HCT116 (cell line): ENCODE measurements around the gene NRXN2. TPM values are rescaled to one million over a fixed set of nuclear protein-coding genes. Genes with fewer than 3 reads are reported as not detected.
A peak's percentile ranks its signal among the peaks of the same experiment; 100 is the strongest.

Source experiments
- ATAC-seq: fragments of 200-7000 bp; cut with Tn5 transposase; 2 replicates; pipeline ENCODE4 v1.9.1; 2020; ENCODE audit warnings: mild to moderate bottlenecking, moderate library complexity
- BruUV-seq: library from RNA; stranded (reverse); fragments of 400-500 nt; replicated peaks from 2 replicates; lab custom pipeline; 2021; lab: Mats Ljungman, UMichigan
- CTCF ChIA-PET: fragments of 300-600 bp; sonication (Branson Sonifier 250); formaldehyde crosslinking; loops from one replicate; lab custom pipeline; 2021; ENCODE audit warnings: antibody characterized with exemption; lab: Charles Lee
- POLR2A ChIA-PET: fragments of 300-600, 350-600 bp; sonication (Branson Sonifier 250); formaldehyde crosslinking; loops from one replicate; lab custom pipeline; 2021; ENCODE audit warnings: antibody characterized with exemption; lab: Charles Lee
- RAD21 ChIA-PET, 2 experiments: fragments of 300-600 bp; sonication (Branson Sonifier 250); formaldehyde crosslinking; loops; one replicate each; lab custom pipeline; 2023; ENCODE audit warnings: low total read pairs in 2 of 2; ENCODE audit not compliant: uncharacterized antibody in 2 of 2, unreplicated experiment in 2 of 2, low non-redundant PET in 1 of 2; lab: Charles Lee
- DNase-seq: peaks from one replicate; pipeline ENCODE4 v3.0.0-alpha.2; 2010; ENCODE audit warnings: low read depth, low spot score
- H2AFZ ChIP-seq: fragments of 200-600 bp; shearing (Covaris generic), sonication (generic); 2 replicates; pipeline ENCODE4 v1.6.1; 2017; ENCODE audit warnings: low read depth, mixed run types, mixed read lengths, antibody characterized with exemption, low read length; ENCODE audit not compliant: poor library complexity, severe bottlenecking
- H3K27ac ChIP-seq: 2 replicates; pipeline ENCODE4 v1.5.1; 2012; ENCODE audit warnings: low read depth, low read length
- H3K27me3 ChIP-seq: fragments of 200-600 bp; sonication (generic); 2 replicates; pipeline ENCODE4 v1.6.1; 2016; ENCODE audit warnings: mixed run types, low read length, mixed read lengths; ENCODE audit not compliant: insufficient read depth
- H3K36me3 ChIP-seq, 2 experiments: fragments of 200-500 bp in 1 of 2; fragments of 200-600 bp in 1 of 2; sonication (Bioruptor generic) in 1 of 2; sonication (generic) in 1 of 2; 2 replicates each; pipeline versions ENCODE4 v1.5.1 to v1.6.1; 2014 to 2016; ENCODE audit warnings: low read length in 2 of 2, inconsistent platforms in 1 of 2, mixed read lengths in 1 of 2, mixed run types in 1 of 2; ENCODE audit not compliant: insufficient read depth in 2 of 2, control insufficient read depth in 1 of 2
- H3K4me1 ChIP-seq, 2 experiments: fragments of 200-600 bp in 1 of 2; sonication (generic) in 1 of 2; 2 replicates each; pipeline versions ENCODE4 v1.5.1 to v1.6.1; 2012 to 2017; ENCODE audit warnings: low read length in 2 of 2, inconsistent platforms in 1 of 2, mild to moderate bottlenecking in 1 of 2, mixed read lengths in 1 of 2, mixed run types in 1 of 2, moderate library complexity in 1 of 2; ENCODE audit not compliant: insufficient read depth in 2 of 2, control insufficient read depth in 1 of 2
- H3K4me2 ChIP-seq: fragments of 200-600 bp; sonication (generic); 2 replicates; pipeline ENCODE4 v1.6.1; 2017; ENCODE audit warnings: mixed run types, low read length, mixed read lengths
- H3K4me3 ChIP-seq, 2 experiments: fragments of 200-600 bp in 1 of 2; sonication (generic) in 1 of 2; replicated peaks in 1 of 2; 2 replicates each; pipeline ENCODE4 v1.5.1; 2011 to 2016; ENCODE audit warnings: low read length in 2 of 2, control low read depth in 1 of 2, low read depth in 1 of 2, mild to moderate bottlenecking in 1 of 2, mixed read lengths in 1 of 2, mixed run types in 1 of 2
- H3K79me2 ChIP-seq: fragments of 200-600 bp; sonication (generic); 2 replicates; pipeline ENCODE4 v1.6.1; 2017; ENCODE audit warnings: mild to moderate bottlenecking, mixed run types, low read length, moderate library complexity, mixed read lengths; ENCODE audit not compliant: insufficient read depth
- H3K9ac ChIP-seq: fragments of 200-600 bp; sonication (generic); 2 replicates; pipeline ENCODE4 v1.6.1; 2016; ENCODE audit warnings: low read length, mixed read lengths
- H3K9me2 ChIP-seq: fragments of 200-600 bp; sonication (generic), shearing (Covaris generic); 2 replicates; pipeline ENCODE4 v1.6.1; 2017; ENCODE audit warnings: mixed run types, mild to moderate bottlenecking, moderate library complexity; ENCODE audit not compliant: insufficient read depth
- H3K9me3 ChIP-seq, 2 experiments: fragments of 200-500 bp in 1 of 2; fragments of 200-600 bp in 1 of 2; sonication (Bioruptor generic) in 1 of 2; sonication (generic) in 1 of 2; 2 replicates each; pipeline ENCODE4 v1.6.1; 2014 to 2017; ENCODE audit warnings: low read length in 2 of 2, mixed read lengths in 2 of 2, inconsistent platforms in 1 of 2, low read depth in 1 of 2, mild to moderate bottlenecking in 1 of 2, mixed run types in 1 of 2, moderate library complexity in 1 of 2; ENCODE audit not compliant: control insufficient read depth in 1 of 2, insufficient read depth in 1 of 2
- H4K20me1 ChIP-seq: fragments of 200-600 bp; sonication (generic), shearing (Covaris generic); 2 replicates; pipeline ENCODE4 v1.6.1; 2017; ENCODE audit warnings: mixed run types, mild to moderate bottlenecking, moderate library complexity; ENCODE audit not compliant: insufficient read depth
- CBX3 ChIP-seq: IDR thresholded peaks from 2 replicates; pipeline ENCODE4 v1.6.1; 2012; ENCODE audit warnings: low read depth
- CEBPB ChIP-seq: IDR thresholded peaks from 2 replicates; pipeline ENCODE4 v1.6.1; 2012; ENCODE audit warnings: low read depth
- EGR1 ChIP-seq: IDR thresholded peaks from 2 replicates; pipeline ENCODE4 v1.6.1; 2012; ENCODE audit warnings: low read depth
- EZH2phosphoT487 ChIP-seq: fragments of 200-600 bp; IDR thresholded peaks from 2 replicates; pipeline ENCODE4 v1.6.1; 2018; ENCODE audit warnings: antibody characterized with exemption, borderline replicate concordance
- FOSL1 ChIP-seq: IDR thresholded peaks from 2 replicates; pipeline ENCODE4 v1.6.1; 2012; ENCODE audit warnings: low read depth
- POLR2AphosphoS5 ChIP-seq: IDR thresholded peaks from 2 replicates; pipeline ENCODE4 v1.6.1; 2011; ENCODE audit warnings: mild to moderate bottlenecking, low read depth, low read length, moderate library complexity
- RAD21 ChIP-seq: IDR thresholded peaks from 2 replicates; pipeline ENCODE4 v1.6.1; 2012; ENCODE audit warnings: low read depth, mild to moderate bottlenecking
- SIN3A ChIP-seq: IDR thresholded peaks from 2 replicates; pipeline ENCODE4 v1.6.1; 2012; ENCODE audit warnings: low read depth
- SRF ChIP-seq: IDR thresholded peaks from 2 replicates; pipeline ENCODE4 v1.6.1; 2012; ENCODE audit warnings: low read depth
- ZFX ChIP-seq: fragments of 450-650 bp; IDR thresholded peaks from 2 replicates; pipeline ENCODE4 v1.6.1; 2017
- ZNF274 ChIP-seq: fragments of 200-500 bp; sonication (Bioruptor generic); IDR thresholded peaks from 2 replicates; pipeline ENCODE4 v1.6.1; 2014; ENCODE audit warnings: mild to moderate bottlenecking, low read depth, low read length, inconsistent platforms
- intact Hi-C: fragments of 100-400 bp; cut with micrococcal nuclease; formaldehyde crosslinking; loops from 2 replicates; pipeline ENCODE4 v1.10.0; 2022
- total RNA-seq: library from RNA; stranded (reverse); gene quantifications from one replicate; pipeline ENCODE4 v1.2.1, GENCODE V29; 2021; ENCODE audit not compliant: unreplicated experiment
- TF ChIP-seq, protein P1 (sequence below), 3 experiments: fragments of 200-600 bp in 1 of 3; sonication (generic) in 1 of 3; IDR thresholded peaks in 2 of 3; conservative IDR thresholded peaks in 1 of 3; 2 replicates each; pipeline ENCODE4 v1.5.1; 2012 to 2017; ENCODE audit warnings: low read depth in 2 of 3, low read length in 2 of 3, antibody characterized with exemption in 1 of 3, borderline replicate concordance in 1 of 3, control low read depth in 1 of 3, mild to moderate bottlenecking in 1 of 3, mixed read lengths in 1 of 3, mixed run types in 1 of 3, moderate library complexity in 1 of 3; ENCODE audit not compliant: insufficient read depth in 1 of 3
- TF ChIP-seq, protein P2 (sequence below): IDR thresholded peaks from 2 replicates; pipeline ENCODE4 v1.6.1; 2012; ENCODE audit warnings: low read depth
- TF ChIP-seq, protein P3 (sequence below): IDR thresholded peaks from 2 replicates; pipeline ENCODE4 v1.6.1; 2011; ENCODE audit warnings: mild to moderate bottlenecking, low read length, moderate library complexity; ENCODE audit not compliant: insufficient replicate concordance; ENCODE audit errors: extremely low read depth

NRXN2 gene
- total RNA-seq, 1 experiment from 2014 or later: 1.5 TPM

DNA sequence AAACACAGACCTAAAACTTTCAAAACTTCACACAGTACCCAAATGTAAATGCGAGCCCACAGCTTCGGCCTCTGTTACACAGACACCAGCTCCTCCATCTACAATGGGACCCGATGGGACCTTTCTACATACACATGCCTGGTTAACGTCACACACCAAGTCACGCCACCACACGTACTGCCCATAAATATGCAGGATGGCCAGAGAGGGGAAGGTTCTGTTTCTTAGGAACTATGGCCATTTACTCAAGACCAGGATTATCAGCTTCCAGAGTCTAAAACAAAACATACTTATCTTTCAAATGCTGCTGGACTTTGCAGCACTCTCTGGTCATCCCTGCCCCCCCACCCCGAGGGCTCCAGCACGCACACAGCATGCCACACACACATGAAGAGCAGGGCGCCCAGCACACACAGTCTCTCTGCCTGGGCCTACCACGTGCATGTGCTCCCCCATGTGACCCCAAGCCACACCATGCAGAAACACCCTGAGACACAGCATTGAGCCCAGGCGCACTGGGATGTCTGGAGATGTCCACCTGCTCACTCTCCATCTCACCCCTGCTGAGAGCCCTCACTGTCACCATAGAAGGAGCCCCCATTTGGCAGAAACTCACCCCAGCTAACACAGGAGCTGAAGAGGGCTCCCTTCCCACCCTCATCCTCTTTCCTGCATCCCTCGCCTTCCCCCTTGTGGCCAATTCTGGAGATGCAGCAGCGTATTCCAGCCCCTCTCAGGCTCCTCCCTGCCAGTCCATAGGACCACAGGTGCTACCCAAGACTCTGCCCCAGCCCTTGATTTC, 70.2 kb downstream of the NRXN2 start:
- peak overlapping the region; percentile 35 for H3K4me2 ChIP-seq
- H3K27ac ChIP-seq: no peak overlapping the region
- intact Hi-C loops: loop anchor here (1.0 to 5.0 kb wide), 4 partner anchors 99 to 295 kb away; partner anchors contain the start of gene RPS6KA4
- no peaks in the 10 kb centered on the region for H3K27me3 ChIP-seq
- H3K4me3 ChIP-seq: no peak overlapping the region
- TF ChIP-seq CBX3 (no peak), RAD21 (peak; percentile 93), ZFX (no peak), EGR1 (no peak), SIN3A (no peak), CEBPB (no peak), FOSL1 (no peak), EZH2phosphoT487 (no peak), SRF (no peak), POLR2AphosphoS5 (no peak), ZNF274 (no peak)
- TF ChIP-seq, protein P1, sequence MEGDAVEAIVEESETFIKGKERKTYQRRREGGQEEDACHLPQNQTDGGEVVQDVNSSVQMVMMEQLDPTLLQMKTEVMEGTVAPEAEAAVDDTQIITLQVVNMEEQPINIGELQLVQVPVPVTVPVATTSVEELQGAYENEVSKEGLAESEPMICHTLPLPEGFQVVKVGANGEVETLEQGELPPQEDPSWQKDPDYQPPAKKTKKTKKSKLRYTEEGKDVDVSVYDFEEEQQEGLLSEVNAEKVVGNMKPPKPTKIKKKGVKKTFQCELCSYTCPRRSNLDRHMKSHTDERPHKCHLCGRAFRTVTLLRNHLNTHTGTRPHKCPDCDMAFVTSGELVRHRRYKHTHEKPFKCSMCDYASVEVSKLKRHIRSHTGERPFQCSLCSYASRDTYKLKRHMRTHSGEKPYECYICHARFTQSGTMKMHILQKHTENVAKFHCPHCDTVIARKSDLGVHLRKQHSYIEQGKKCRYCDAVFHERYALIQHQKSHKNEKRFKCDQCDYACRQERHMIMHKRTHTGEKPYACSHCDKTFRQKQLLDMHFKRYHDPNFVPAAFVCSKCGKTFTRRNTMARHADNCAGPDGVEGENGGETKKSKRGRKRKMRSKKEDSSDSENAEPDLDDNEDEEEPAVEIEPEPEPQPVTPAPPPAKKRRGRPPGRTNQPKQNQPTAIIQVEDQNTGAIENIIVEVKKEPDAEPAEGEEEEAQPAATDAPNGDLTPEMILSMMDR (IDR thresholded peaks at IDR 0.05 in 2 of 3, conservative IDR thresholded peaks at IDR 0.05 in 1 of 3; ENCODE audit: borderline replicate concordance in 1 of 3, insufficient read depth in 1 of 3, low read depth in 2 of 3, low read length in 2 of 3): peak; percentile 88 to 96 (median 89)
- TF ChIP-seq, protein P2, sequence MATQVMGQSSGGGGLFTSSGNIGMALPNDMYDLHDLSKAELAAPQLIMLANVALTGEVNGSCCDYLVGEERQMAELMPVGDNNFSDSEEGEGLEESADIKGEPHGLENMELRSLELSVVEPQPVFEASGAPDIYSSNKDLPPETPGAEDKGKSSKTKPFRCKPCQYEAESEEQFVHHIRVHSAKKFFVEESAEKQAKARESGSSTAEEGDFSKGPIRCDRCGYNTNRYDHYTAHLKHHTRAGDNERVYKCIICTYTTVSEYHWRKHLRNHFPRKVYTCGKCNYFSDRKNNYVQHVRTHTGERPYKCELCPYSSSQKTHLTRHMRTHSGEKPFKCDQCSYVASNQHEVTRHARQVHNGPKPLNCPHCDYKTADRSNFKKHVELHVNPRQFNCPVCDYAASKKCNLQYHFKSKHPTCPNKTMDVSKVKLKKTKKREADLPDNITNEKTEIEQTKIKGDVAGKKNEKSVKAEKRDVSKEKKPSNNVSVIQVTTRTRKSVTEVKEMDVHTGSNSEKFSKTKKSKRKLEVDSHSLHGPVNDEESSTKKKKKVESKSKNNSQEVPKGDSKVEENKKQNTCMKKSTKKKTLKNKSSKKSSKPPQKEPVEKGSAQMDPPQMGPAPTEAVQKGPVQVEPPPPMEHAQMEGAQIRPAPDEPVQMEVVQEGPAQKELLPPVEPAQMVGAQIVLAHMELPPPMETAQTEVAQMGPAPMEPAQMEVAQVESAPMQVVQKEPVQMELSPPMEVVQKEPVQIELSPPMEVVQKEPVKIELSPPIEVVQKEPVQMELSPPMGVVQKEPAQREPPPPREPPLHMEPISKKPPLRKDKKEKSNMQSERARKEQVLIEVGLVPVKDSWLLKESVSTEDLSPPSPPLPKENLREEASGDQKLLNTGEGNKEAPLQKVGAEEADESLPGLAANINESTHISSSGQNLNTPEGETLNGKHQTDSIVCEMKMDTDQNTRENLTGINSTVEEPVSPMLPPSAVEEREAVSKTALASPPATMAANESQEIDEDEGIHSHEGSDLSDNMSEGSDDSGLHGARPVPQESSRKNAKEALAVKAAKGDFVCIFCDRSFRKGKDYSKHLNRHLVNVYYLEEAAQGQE: no peak
- TF ChIP-seq, protein P3, sequence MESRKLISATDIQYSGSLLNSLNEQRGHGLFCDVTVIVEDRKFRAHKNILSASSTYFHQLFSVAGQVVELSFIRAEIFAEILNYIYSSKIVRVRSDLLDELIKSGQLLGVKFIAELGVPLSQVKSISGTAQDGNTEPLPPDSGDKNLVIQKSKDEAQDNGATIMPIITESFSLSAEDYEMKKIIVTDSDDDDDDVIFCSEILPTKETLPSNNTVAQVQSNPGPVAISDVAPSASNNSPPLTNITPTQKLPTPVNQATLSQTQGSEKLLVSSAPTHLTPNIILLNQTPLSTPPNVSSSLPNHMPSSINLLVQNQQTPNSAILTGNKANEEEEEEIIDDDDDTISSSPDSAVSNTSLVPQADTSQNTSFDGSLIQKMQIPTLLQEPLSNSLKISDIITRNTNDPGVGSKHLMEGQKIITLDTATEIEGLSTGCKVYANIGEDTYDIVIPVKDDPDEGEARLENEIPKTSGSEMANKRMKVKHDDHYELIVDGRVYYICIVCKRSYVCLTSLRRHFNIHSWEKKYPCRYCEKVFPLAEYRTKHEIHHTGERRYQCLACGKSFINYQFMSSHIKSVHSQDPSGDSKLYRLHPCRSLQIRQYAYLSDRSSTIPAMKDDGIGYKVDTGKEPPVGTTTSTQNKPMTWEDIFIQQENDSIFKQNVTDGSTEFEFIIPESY: no peak
- peak overlapping the region; percentile 77 for H2AFZ ChIP-seq
- no peaks in the 10 kb centered on the region for H3K79me2 ChIP-seq
- H3K4me1 ChIP-seq: peaks cover 0 to 9% of the 10 kb centered on the region in 2 experiments; a peak in 3 of 4 replicates
- no peak overlapping the region for H3K9ac ChIP-seq
- no TSS peak for BruUV-seq
- no peaks in the 10 kb centered on the region for H3K9me2 ChIP-seq
- RAD21 ChIA-PET: interaction anchor here (0.6 to 1.3 kb wide), 3 partner anchors 84 to 321 kb away, joined by 3 to 7 read pairs (median 5); no protein-coding TSS in a partner anchor
- H3K9me3 ChIP-seq: no peaks in the 10 kb centered on the region
- DNase-seq: peak; percentile 63
- POLR2A ChIA-PET: interaction anchor here (1.1 kb wide), 1 partner anchor 296 kb away, joined by 4 read pairs; no protein-coding TSS in a partner anchor
- no peaks in the 10 kb centered on the region for H3K36me3 ChIP-seq
- ATAC-seq: peak; percentile 91
- no peaks in the 10 kb centered on the region for H4K20me1 ChIP-seq
- CTCF ChIA-PET: interaction anchor here (1.0 to 5.0 kb wide), 11 partner anchors 13 to 348 kb away, joined by 3 to 76 read pairs (median 8); partner anchors contain the start of genes ESRRA, PRDX5 and TRMT112
